SU-DHL-6 (cell line): ENCODE measurements around the gene AFG1L.

Experiments
- H2AFZ ChIP-seq: fragments of 200-600 bp; sonication (generic); 2 replicates; pipeline ENCODE4 v1.6.1; 2014; ENCODE audit warnings: low read depth, mild to moderate bottlenecking, moderate library complexity, mixed read lengths, antibody characterized with exemption, low read length; ENCODE audit not compliant: severe bottlenecking
- H3F3A ChIP-seq: fragments of 200-600 bp; shearing (Covaris generic); 2 replicates; pipeline ENCODE4 v1.6.0; 2016; ENCODE audit warnings: antibody characterized with exemption, mild to moderate bottlenecking; ENCODE audit not compliant: insufficient read depth
- H3K27ac ChIP-seq: fragments of 200-600 bp; sonication (generic); 2 replicates; pipeline ENCODE4 v1.5.1; 2016; ENCODE audit warnings: low read depth, mild to moderate bottlenecking, low read length, moderate library complexity, mixed read lengths
- H3K27me3 ChIP-seq: fragments of 200-600 bp; sonication (generic), shearing (Covaris generic); 2 replicates; pipeline ENCODE4 v1.6.0; 2014; ENCODE audit warnings: mild to moderate bottlenecking, low read length
- H3K36me3 ChIP-seq: fragments of 200-600 bp; sonication (generic); 2 replicates; pipeline ENCODE4 v1.6.1; 2014; ENCODE audit warnings: mild to moderate bottlenecking, low read length, mixed read lengths
- H3K4me2 ChIP-seq: fragments of 300-600, 200-600 bp; shearing (Covaris generic), sonication (generic); 2 replicates; pipeline ENCODE4 v1.6.0; 2014; ENCODE audit warnings: low read length, low read depth, mild to moderate bottlenecking; ENCODE audit not compliant: poor library complexity, severe bottlenecking
- H3K4me3 ChIP-seq: fragments of 200-600 bp; sonication (generic); 2 replicates; pipeline ENCODE4 v1.5.1; 2014; ENCODE audit warnings: antibody characterized with exemption, low read length, mild to moderate bottlenecking, mixed read lengths; ENCODE audit not compliant: insufficient read depth, poor library complexity, severe bottlenecking
- H3K79me2 ChIP-seq: fragments of 200-600 bp; sonication (generic); 2 replicates; pipeline ENCODE4 v1.6.1; 2014; ENCODE audit warnings: mild to moderate bottlenecking, low read length, moderate library complexity; ENCODE audit not compliant: insufficient read depth
- H3K9ac ChIP-seq: fragments of 200-600 bp; sonication (generic); 2 replicates; pipeline ENCODE4 v1.7.0; 2014; ENCODE audit warnings: mild to moderate bottlenecking, low read length
- H3K9me2 ChIP-seq: fragments of 200-600 bp; sonication (generic); replicated peaks from 2 replicates; pipeline ENCODE4 v1.6.1; 2014; ENCODE audit warnings: low read length; ENCODE audit not compliant: insufficient read depth
- H3K9me3 ChIP-seq: fragments of 200-600 bp; sonication (generic); 2 replicates; pipeline ENCODE4 v1.6.1; 2014; ENCODE audit warnings: low read length, mixed read lengths; ENCODE audit not compliant: insufficient read depth
- H4K20me1 ChIP-seq: fragments of 200-600 bp; sonication (generic); 2 replicates; pipeline ENCODE4 v1.6.1; 2014; ENCODE audit warnings: low read depth, mild to moderate bottlenecking, antibody characterized with exemption, low read length, moderate library complexity, mixed read lengths
- EZH2phosphoT487 ChIP-seq: fragments of 200-600 bp; sonication (generic), shearing (Covaris generic); conservative IDR thresholded peaks from 2 replicates; pipeline ENCODE4 v1.6.1; 2018; ENCODE audit warnings: mild to moderate bottlenecking, antibody characterized with exemption, low read length, moderate library complexity, mixed read lengths
- TF ChIP-seq, protein P1 (sequence below): fragments of 200-600 bp; sonication (generic); IDR thresholded peaks from one replicate; pipeline ENCODE4 v1.5.1; 2017; ENCODE audit warnings: antibody characterized with exemption, mild to moderate bottlenecking, low read length, moderate library complexity; ENCODE audit not compliant: insufficient read depth, poor library complexity, severe bottlenecking

AFG1L gene

GRCh38 chr6:108434222-108434621 lies 139.4 kb downstream of the AFG1L start:
- H3K9me2 ChIP-seq, result no peaks in the 10 kb centered on the region
- H3K4me2 ChIP-seq, result no peak overlapping the region
- no peak overlapping the region for H3K4me3 ChIP-seq
- H4K20me1 ChIP-seq, result no peaks in the 10 kb centered on the region
- no peaks in the 10 kb centered on the region for H3K36me3 ChIP-seq
- no peaks in the 10 kb centered on the region for H3K27me3 ChIP-seq
- no peaks in the 10 kb centered on the region for H3K79me2 ChIP-seq
- TF ChIP-seq EZH2phosphoT487, result no peak
- TF ChIP-seq, protein P1, sequence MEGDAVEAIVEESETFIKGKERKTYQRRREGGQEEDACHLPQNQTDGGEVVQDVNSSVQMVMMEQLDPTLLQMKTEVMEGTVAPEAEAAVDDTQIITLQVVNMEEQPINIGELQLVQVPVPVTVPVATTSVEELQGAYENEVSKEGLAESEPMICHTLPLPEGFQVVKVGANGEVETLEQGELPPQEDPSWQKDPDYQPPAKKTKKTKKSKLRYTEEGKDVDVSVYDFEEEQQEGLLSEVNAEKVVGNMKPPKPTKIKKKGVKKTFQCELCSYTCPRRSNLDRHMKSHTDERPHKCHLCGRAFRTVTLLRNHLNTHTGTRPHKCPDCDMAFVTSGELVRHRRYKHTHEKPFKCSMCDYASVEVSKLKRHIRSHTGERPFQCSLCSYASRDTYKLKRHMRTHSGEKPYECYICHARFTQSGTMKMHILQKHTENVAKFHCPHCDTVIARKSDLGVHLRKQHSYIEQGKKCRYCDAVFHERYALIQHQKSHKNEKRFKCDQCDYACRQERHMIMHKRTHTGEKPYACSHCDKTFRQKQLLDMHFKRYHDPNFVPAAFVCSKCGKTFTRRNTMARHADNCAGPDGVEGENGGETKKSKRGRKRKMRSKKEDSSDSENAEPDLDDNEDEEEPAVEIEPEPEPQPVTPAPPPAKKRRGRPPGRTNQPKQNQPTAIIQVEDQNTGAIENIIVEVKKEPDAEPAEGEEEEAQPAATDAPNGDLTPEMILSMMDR, result no peak
- no peak overlapping the region for H3K27ac ChIP-seq
- H3K9me3 ChIP-seq, result no peaks in the 10 kb centered on the region
- H2AFZ ChIP-seq, result no peak overlapping the region
- no peak overlapping the region for H3K9ac ChIP-seq
- no peaks in the 10 kb centered on the region for H3F3A ChIP-seq

DNA sequence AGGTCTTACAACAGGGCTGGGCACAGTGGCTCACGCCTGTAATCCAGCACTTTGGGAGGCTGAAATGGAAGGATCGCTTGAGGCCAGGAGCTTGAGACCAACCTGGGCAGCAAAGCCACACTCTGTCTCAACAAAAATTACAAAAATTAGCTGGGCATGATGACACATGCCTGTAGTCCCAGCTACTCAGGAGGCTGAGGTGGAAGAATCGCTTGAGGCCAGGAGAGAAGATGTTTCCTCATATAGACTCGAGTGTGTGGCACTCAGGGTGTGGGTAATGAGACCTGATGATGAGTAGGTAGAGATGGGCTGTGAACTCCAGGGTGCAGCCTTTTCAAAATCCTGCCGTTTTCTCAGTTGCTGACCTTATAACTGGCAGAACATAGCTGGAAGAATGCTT lies 140.5 kb downstream of the AFG1L start:
- no peak overlapping the region for H3K4me2 ChIP-seq
- H3K9me3 ChIP-seq, result no peaks in the 10 kb centered on the region
- H3K79me2 ChIP-seq, result no peaks in the 10 kb centered on the region
- no peaks in the 10 kb centered on the region for H3K36me3 ChIP-seq
- H3K27ac ChIP-seq, result no peak overlapping the region
- no peak overlapping the region for H2AFZ ChIP-seq
- no peaks in the 10 kb centered on the region for H3K27me3 ChIP-seq
- H3F3A ChIP-seq, result no peaks in the 10 kb centered on the region
- no peak overlapping the region for H3K9ac ChIP-seq
- H3K9me2 ChIP-seq, result no peaks in the 10 kb centered on the region
- no peaks in the 10 kb centered on the region for H4K20me1 ChIP-seq
- H3K4me3 ChIP-seq, result no peak overlapping the region
- TF ChIP-seq EZH2phosphoT487, result no peak
- TF ChIP-seq, protein P1, result no peak

DNA sequence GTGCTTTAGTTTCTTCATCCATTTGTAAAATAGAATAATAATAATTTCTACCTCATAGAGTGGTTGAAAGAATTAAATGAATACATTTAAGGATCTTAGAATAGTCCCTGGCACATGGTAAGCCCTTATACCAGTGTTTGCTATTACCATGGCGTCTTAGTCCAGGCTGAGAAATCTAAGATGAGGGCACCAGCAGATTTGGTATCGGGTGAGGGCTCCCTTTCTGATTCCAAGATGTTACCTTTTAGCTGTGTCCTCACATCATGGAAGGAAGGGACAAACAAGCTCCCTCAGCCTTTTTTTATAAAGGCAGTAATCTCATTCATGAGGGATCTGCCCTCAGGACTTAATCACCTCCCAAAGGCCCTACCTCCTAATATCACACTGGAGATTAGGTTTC lies 141.9 kb downstream of the AFG1L start:
- no peak overlapping the region for H3K4me3 ChIP-seq
- no peak overlapping the region for H2AFZ ChIP-seq
- no peak for TF ChIP-seq EZH2phosphoT487
- TF ChIP-seq, protein P1, result no peak
- no peaks in the 10 kb centered on the region for H3K79me2 ChIP-seq
- H3K27me3 ChIP-seq, result no peaks in the 10 kb centered on the region
- no peaks in the 10 kb centered on the region for H3F3A ChIP-seq
- no peak overlapping the region for H3K9ac ChIP-seq
- no peaks in the 10 kb centered on the region for H3K36me3 ChIP-seq
- no peak overlapping the region for H3K27ac ChIP-seq
- H3K4me2 ChIP-seq, result no peak overlapping the region
- no peaks in the 10 kb centered on the region for H3K9me2 ChIP-seq
- no peaks in the 10 kb centered on the region for H3K9me3 ChIP-seq
- no peaks in the 10 kb centered on the region for H4K20me1 ChIP-seq

- no peak overlapping the region for H2AFZ ChIP-seq
- no peaks in the 10 kb centered on the region for H3K9me2 ChIP-seq
- H3K27me3 ChIP-seq, result no peaks in the 10 kb centered on the region
- no peak overlapping the region for H3K9ac ChIP-seq
- no peak for TF ChIP-seq EZH2phosphoT487
- TF ChIP-seq, protein P1, result no peak
- no peaks in the 10 kb centered on the region for H3K9me3 ChIP-seq
- H3K79me2 ChIP-seq, result no peaks in the 10 kb centered on the region
- H3K36me3 ChIP-seq, result no peaks in the 10 kb centered on the region
- no peaks in the 10 kb centered on the region for H3F3A ChIP-seq
- no peak overlapping the region for H3K27ac ChIP-seq
- no peak overlapping the region for H3K4me2 ChIP-seq
- H3K4me3 ChIP-seq, result no peak overlapping the region
- H4K20me1 ChIP-seq, result no peaks in the 10 kb centered on the region
Observed at GRCh38 chr6:108437821-108438220, 143.0 kb downstream of the AFG1L start.
